Osteoblast (primary cell): Measurements from ENCODE around the gene GAST. TPM values are rescaled to one million over a fixed set of nuclear protein-coding genes. Genes with fewer than 3 reads are reported as not detected.

ENCODE experiments used
- DNase-seq: peaks from one replicate; pipeline ENCODE4 v3.0.0; 2011; ENCODE audit warnings: low spot score, mixed read lengths; ENCODE audit not compliant: insufficient read length; ENCODE audit errors: missing footprints
- H2AFZ ChIP-seq: 2 replicates; pipeline ENCODE4 v1.6.0; 2011; ENCODE audit warnings: mild to moderate bottlenecking, low read length
- H3K27ac ChIP-seq: 2 replicates; pipeline ENCODE4 v1.5.1; 2011; ENCODE audit warnings: mild to moderate bottlenecking, low read depth, low read length, moderate library complexity
- H3K27me3 ChIP-seq: 2 replicates; pipeline ENCODE4 v1.6.0; 2012; ENCODE audit warnings: mild to moderate bottlenecking, control low read depth, inconsistent platforms, low read length, moderate library complexity; ENCODE audit not compliant: insufficient read depth
- H3K36me3 ChIP-seq: 2 replicates; pipeline ENCODE4 v1.5.1; 2011; ENCODE audit warnings: mild to moderate bottlenecking, low read length, control low read depth, moderate library complexity; ENCODE audit not compliant: insufficient read depth
- H3K4me1 ChIP-seq: 2 replicates; pipeline ENCODE4 v1.5.1; 2011; ENCODE audit warnings: mild to moderate bottlenecking, low read length, control low read depth, moderate library complexity; ENCODE audit not compliant: insufficient read depth
- H3K4me2 ChIP-seq: 2 replicates; pipeline ENCODE4 v1.6.0; 2011; ENCODE audit warnings: mild to moderate bottlenecking, low read length; ENCODE audit not compliant: insufficient read depth
- H3K4me3 ChIP-seq: fragments of 200-600 bp; sonication (generic); 3 replicates; pipeline ENCODE4 v1.5.1; 2012; ENCODE audit warnings: mild to moderate bottlenecking, low read length, inconsistent platforms; ENCODE audit not compliant: insufficient read depth
- H3K79me2 ChIP-seq: 2 replicates; pipeline ENCODE4 v1.6.0; 2012; ENCODE audit warnings: mild to moderate bottlenecking, low read length, control low read depth, inconsistent platforms; ENCODE audit not compliant: insufficient read depth
- H3K9me3 ChIP-seq: 2 replicates; pipeline ENCODE4 v1.5.1; 2011; ENCODE audit warnings: low read depth, low read length, control low read depth
- H4K20me1 ChIP-seq: 2 replicates; pipeline ENCODE4 v1.6.0; 2012; ENCODE audit warnings: mild to moderate bottlenecking, low read length, control low read depth; ENCODE audit not compliant: insufficient read depth
- CTCF ChIP-seq: IDR thresholded peaks from 2 replicates; pipeline ENCODE4 v1.5.1; 2011; ENCODE audit warnings: mild to moderate bottlenecking, low read depth, low read length, moderate library complexity; ENCODE audit errors: extremely low read depth
- total RNA-seq: library from RNA; depleted of rRNA; stranded (reverse); fragments of >200 nt; gene quantifications from 2 replicates; pipeline ENCODE4 v1.2.3, GENCODE V29; 2012

GAST gene
- total RNA-seq, 1 donor: not detected

- Histone ChIP-seq H3K9me3 (no peaks in the 10 kb centered on the region), H3K27me3 (no peaks in the 10 kb centered on the region), H3K27ac (peak overlapping the region; percentile 76), H3K4me2 (peak overlapping the region; percentile 98), H3K4me3 (peak overlapping the region; percentile 79), H2AFZ (peak overlapping the region; percentile 98), H3K4me1 (peaks cover 9% of the 10 kb centered on the region), H4K20me1 (no peaks in the 10 kb centered on the region), H3K36me3 (no peaks in the 10 kb centered on the region), H3K79me2 (no peaks in the 10 kb centered on the region)
- no peak for TF ChIP-seq CTCF
- no peak for DNase-seq
Measured at GRCh38 chr17:41664587-41665565, 47.3 kb upstream of the GAST start.

GRCh38 chr17:41665566-41666236 is 46.4 kb upstream of the GAST start:
- H3K36me3 ChIP-seq: no peaks in the 10 kb centered on the region
- H3K4me1 ChIP-seq: peaks cover 9% of the 10 kb centered on the region
- no peaks in the 10 kb centered on the region for H3K9me3 ChIP-seq
- peak; percentile 99 for DNase-seq
- H2AFZ ChIP-seq: peak overlapping the region; percentile 98
- peak overlapping the region; percentile 79 for H3K4me3 ChIP-seq
- H3K4me2 ChIP-seq: peak overlapping the region; percentile 98
- no peaks in the 10 kb centered on the region for H3K27me3 ChIP-seq
- H3K79me2 ChIP-seq: no peaks in the 10 kb centered on the region
- peak overlapping the region; percentile 76 for H3K27ac ChIP-seq
- no peaks in the 10 kb centered on the region for H4K20me1 ChIP-seq
- TF ChIP-seq CTCF: peak; percentile 87

GRCh38 chr17:41666237-41666641 is 45.9 kb upstream of the GAST start:
- H3K36me3 ChIP-seq: no peaks in the 10 kb centered on the region
- no peaks in the 10 kb centered on the region for H3K27me3 ChIP-seq
- H4K20me1 ChIP-seq: no peaks in the 10 kb centered on the region
- no peaks in the 10 kb centered on the region for H3K79me2 ChIP-seq
- H3K4me1 ChIP-seq: peaks cover 9% of the 10 kb centered on the region
- peak overlapping the region; percentile 79 for H3K4me3 ChIP-seq
- peak overlapping the region; percentile 98 for H3K4me2 ChIP-seq
- H3K27ac ChIP-seq: peak overlapping the region; percentile 76
- peak overlapping the region; percentile 93 for H2AFZ ChIP-seq
- peak; percentile 9 for TF ChIP-seq CTCF
- H3K9me3 ChIP-seq: no peaks in the 10 kb centered on the region
- DNase-seq: no peak
